Left kidney (tissue), 2 donors: Measurements from ENCODE around the gene WDCP. TPM values are rescaled to one million over a fixed set of nuclear protein-coding genes. Genes with fewer than 3 reads are reported as not detected.
"Not testable (repeated sequence)": the region's sequence is repeated elsewhere in the genome, so short reads cannot be mapped to it uniquely, and the experiment has no call there.

Experiments
- DNase-seq: peaks from one replicate; pipeline ENCODE4 v3.0.0-alpha.2; 2013
- polyA plus RNA-seq: library from polyadenylated mRNA; unstranded; fragments of 120-200 nt; gene quantifications from one replicate; pipeline ENCODE4 v1.2.1, GENCODE V29; 2013; ENCODE audit not compliant: insufficient read length

Gene WDCP
- polyA plus RNA-seq, 1 donor: 15.9 TPM

GRCh38 chr2:24022975-24023575, 24.1 kb downstream of the WDCP start:
- no peak for DNase-seq

- no peak for DNase-seq
Observed at GRCh38 chr2:24022324-24022974, 24.7 kb downstream of the WDCP start.

- no peak for DNase-seq
Observed at GRCh38 chr2:24021122-24021998, 25.8 kb downstream of the WDCP start.

GRCh38 chr2:24020244-24020643, 26.9 kb downstream of the WDCP start:
- no peak for DNase-seq

GRCh38 chr2:24019729-24020128, 27.5 kb downstream of the WDCP start:
- DNase-seq: no peak

DNA sequence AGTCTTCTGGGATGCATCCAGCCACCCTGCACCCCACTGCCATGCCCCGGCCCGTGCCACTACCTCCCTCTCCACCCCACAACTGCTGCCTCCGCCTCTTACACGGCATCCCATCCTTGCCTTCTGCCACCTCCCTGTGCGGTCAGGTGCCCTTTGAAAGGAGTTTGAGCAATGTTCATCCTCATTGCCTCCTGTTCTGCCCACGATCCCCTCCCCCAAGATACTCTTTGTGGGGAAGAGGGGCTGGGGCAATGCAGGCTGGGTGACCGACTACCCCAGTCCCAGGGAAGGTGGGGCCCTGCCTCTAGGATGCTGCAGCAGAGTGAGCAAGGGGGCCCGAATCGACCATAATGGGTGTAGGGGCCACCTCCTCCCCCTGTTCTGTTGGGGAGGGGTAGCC, 28.9 kb downstream of the WDCP start:
- DNase-seq: no peak

- DNase-seq: no peak
Observed at GRCh38 chr2:24017711-24018110, 29.5 kb downstream of the WDCP start.

DNA sequence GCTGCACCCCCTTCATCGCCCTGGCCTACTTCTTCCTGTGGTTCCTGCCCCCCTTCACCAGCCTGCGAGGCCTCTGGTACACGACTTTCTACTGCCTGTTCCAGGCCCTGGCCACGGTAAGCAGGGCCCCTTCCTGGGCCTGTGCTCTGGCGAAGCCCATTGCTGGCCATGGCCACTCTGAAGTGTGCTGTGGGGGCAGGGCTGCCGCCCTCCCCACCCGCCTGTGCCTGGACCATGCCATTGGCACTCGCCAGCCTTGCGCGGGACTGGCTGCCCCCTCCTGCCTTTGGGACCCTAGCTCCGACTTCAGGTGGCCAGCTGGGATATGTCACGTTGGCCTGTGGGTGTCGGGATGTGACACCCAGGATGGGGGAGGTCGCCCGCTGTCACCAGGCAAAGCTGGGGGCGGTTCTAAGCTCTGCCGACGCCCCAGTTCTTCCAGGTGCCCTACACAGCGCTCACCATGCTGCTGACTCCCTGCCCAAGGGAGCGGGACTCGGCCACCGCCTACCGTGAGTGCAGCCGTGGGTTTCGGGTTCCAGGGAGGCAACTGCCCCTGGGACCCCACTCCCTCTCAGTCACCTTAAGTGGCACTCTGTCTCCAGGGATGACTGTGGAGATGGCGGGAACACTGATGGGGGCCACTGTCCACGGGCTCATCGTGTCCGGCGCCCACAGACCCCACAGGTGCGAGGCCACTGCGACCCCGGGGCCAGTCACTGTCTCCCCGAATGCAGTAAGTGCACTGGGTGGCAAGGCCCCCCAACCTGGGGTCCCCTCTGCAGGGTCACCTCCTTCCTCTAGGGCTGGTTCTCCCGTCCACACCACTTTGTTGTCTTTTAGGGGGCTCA, 30.1 kb downstream of the WDCP start:
- DNase-seq: no peak

GRCh38 chr2:24016376-24016761, 30.8 kb downstream of the WDCP start:
- DNase-seq: no peak

DNA sequence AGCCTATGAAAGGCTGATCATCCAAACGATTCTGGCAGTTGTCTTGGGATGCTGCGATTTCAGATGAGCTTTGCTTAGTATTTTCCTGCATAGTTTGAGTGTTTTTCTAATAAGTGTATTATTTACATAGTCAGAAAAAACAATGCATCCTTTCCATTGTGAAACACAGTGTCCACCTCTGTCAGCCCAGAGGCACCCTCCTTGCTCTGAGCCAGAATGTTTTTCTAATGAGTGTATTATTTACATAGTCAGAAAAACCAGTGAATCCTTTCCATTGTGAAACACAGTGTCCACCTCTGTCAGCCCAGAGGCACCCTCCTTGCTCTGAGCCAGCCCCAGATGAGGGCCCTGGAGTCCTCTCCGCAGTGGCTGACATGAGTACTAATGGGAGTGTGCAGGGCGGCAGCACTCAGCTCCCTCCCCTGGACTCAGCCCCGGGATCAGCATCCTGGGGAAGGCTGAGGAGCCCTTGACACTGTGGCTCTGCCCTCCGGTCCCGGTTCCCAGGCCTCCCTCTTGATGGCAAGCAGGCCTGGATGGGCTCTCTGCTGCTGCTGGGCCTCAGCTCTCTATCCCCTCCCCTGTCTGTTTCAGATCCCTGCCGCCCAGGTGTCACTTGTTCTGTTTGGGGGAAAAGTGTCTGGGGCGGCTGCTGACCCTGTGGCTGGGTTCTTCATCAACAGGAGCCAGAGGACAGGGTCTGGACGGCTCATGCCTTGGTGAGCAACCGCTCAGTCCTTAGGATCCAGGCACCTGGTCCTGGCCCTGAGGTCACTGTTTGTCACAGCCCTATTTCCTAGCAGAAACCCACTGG, 31.4 kb downstream of the WDCP start:
- no peak for DNase-seq

DNA sequence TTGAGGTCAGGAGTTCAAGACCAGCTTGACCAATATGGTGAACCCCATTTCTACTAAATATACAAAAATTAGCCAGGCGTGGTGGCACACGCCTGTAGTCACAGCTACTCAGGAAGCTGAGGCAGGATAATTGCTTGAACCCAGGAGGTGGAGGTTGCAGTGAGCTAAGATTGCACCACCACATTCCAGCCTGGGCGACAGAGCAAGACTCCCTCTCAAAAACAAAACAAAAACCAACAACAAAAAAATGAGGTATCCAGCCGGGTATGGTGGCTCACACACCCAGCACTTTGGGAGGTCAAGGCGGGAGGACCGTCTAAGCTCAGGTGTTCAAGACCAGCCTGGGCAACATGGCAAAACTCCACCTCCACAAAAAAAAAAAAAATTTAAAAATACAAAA, 32.3 kb downstream of the WDCP start:
- DNase-seq: not testable (repeated sequence)

- no peak for DNase-seq
Observed at GRCh38 chr2:24012521-24013188, 34.5 kb downstream of the WDCP start.

DNA sequence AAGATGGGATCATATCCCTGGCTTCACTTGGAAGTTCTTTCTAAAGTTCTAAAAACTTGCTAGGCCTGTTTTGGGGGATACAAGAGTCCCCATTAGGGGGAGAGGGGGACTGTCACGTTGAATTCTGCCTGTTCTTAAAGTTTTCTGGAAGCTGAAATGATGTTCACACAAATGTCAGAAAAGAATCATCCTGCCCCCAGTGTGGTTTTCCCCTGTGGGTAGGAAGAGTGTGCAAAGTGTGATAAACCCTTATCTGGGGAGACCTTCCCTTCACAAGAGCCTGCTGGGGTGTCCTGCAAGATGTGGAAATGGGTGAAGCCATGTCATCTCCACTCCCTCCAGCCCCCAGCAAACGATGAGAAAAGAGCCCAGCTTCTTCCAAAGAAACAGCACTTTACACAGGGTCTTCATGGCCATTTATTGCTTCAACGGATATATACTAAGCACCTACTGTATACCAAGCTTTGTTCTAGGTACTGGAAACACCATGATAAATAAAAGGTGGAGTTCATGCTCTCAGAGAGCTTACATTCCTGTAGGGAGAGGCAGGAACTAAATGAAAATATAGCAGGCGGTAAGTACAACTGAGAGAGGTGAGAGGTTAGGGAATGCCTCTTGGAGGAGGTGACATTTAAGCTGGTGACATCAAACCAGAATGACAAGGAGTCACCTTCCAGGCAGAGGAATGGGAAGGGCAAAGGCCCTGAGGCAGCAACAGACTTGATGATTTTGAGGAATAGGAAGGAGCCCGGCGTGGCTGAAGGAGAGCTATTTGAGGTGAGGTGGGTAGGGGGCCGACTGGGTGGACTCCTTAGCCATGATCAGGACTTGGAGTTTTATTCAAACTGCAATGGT, 35.7 kb downstream of the WDCP start:
- DNase-seq: no peak

DNA sequence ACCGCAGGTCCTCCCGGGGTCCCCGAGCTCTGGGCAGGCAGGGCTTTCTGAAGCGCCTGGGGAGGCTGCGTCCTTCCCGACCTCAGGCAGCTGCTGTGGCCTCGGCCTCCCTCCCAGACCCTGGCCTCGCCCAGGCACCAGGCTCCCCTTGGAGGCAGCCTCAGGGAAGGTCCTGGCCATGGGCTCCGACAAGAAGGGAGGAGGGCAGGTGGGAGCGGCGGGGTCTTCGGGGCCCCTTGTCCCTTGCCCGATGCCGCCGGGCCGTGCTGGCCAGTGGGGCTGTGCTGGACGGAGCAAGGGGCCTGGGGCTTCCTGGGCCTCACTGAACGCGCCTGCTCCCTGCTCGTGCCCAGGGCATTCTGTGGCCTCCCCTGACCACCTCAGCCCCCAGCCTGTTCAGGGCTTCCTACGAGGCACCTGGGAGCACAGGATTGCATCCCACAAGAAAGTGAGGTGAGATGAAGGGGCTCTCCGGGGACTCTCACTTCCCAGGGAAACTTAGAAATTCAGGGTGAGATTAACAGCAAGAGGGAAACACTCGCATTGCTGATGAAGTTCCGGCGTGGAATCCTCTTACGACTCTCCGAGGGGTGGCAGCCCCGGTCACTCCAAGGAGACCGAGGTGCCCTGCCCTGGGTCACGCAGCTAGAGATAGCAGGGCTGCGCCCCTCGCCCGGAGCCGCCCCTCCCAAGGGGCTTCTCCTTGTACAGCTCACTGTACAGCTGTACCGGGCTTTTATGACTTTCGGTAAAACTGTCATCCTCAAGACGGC, 36.5 kb downstream of the WDCP start:
- DNase-seq: no peak

DNA sequence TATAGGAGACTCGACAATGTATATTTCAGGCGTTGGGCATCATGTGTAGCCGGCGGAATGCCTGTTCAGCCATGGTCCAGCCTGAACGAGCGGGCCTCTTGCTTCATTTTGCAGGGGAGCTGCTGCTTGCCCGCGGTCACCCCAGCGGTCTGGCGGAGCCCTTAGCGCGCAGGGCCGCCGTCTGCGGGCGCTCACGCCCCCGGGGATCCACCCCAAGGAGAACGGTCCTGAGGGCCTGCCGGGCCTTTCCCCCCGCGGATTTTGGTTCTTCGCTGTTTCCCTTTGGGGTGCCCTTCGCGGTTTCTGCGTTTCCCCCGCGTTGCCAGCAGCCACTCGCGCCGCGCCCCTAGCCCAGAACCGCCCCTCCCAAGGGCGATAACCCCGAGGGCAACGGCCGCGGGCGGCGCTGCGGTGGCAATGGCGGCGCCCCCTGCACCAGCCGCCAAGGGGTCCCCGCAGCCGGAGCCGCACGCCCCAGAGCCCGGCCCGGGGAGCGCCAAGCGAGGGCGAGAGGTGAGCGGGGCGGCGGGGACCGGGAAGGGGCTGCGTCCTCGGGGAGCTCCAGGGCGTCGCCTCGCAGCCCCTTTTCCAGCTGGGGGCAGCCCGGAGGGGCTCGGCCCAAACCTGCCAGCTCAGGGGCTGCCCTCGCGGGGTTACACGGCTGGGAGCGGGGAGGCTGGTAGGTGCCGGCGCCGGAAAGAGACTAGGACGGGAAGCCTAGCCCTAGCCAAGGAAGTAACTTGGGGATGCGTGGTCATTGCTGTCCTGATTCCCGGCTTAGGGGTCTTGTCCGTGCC, 37.3 kb downstream of the WDCP start, which contains the start of gene MFSD2B:
MFSD2B (plus strand) TSS at position 406 of the 797 bp plus-strand sequence; CDS start at position 418, 12 bp downstream.
- no peak for DNase-seq

DNA sequence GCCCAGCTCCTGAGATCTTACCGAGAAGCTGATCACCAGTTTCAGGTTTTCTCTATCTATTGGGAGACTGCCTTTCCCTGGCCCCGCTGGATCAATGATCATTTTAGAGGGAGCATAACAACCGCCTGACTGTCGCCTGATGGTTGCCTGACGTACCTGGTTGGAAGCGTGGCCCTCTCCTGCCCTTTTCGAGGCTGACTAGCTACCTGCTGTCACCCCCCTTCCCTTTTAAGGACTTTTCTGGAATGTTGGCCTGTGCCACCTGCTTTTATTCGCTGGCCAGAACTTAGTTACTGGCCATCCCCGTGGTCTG, 37.9 kb downstream of the WDCP start:
- no peak for DNase-seq

DNA sequence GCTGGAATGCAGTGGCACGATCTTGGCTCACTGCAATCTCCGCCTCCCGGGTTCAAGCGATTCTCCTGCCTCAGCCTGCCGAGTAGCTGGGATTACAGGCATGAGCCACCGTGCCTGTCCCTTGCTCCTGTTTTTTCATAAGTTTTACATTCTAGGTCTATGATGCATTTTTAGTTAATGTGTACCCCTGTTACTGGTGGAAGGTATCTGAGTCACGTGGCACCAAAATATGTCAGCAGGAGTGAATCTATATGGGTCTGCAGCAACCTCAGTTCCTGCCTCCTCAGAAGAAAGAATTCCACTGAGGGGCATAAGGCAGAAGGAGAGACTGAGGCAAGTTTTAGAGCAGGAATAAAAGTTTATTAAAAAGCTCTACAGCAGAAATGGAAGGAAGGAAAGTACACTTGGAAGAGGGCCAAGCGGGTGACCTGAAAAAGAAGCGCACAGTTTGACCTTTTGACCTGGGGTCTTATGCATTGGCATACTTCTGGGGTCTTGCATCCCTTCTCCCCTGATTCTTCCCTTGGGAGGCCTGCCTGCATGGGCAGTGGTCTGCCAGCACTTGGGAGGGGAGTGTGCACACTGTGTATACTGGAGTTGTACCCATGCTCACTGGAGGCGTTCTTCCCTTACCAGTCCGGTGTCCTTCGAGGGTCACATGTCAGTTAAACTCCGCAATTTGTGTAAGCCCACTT, 38.4 kb downstream of the WDCP start:
- no peak for DNase-seq

DNA sequence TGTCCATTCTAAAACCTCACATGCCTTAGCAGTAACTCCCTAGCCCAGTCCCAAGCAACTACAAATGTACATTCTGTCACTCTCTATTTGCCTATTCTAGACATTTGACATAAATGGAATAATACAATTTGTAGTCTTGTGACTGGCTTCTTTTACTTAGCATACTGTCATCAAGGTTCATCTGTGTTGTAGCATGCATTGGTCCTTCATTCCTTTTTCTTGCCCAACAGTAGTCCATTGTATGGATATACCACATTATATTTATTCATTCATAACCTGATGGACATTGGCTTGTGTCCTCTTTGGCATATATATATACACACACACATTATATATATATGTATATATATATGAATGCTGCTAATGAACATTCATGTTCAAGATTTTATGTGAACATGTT, 39.5 kb downstream of the WDCP start:
- no peak for DNase-seq
